ENCODE data around the gene MIEN1.

- TF ChIP-seq CTCF (IDR thresholded peaks at IDR 0.05) (no peak), EZH2 (IDR thresholded peaks at IDR 0.05) (no peak)
Observed at GRCh38 chr17:39752241-39752881, 22.0 kb upstream of the MIEN1 start.

All from neural progenitor cell (in vitro differentiated cells).